ENCODE measurements around the gene EBP.

GRCh38 chrX:48489892-48490291 lies 31.7 kb upstream of the EBP start:
- TF ChIP-seq CTCF (IDR thresholded peaks at IDR 0.05) (no peak), EP300 (IDR thresholded peaks at IDR 0.05) (no peak)

Measured in stomach (tissue), 4 donors.